Nephron (organoid): ENCODE results near the gene ADAMTS2.

Experiments
- H3K27ac Mint-ChIP-seq, 3 experiments: 2 replicates each; pipeline ENCODE4 v1.8.0; 2020; ENCODE audit warnings: mixed read lengths in 3 of 3, mild to moderate bottlenecking in 2 of 3, moderate library complexity in 1 of 3
- H3K27me3 Mint-ChIP-seq: 2 replicates; pipeline ENCODE4 v1.8.0; 2021; ENCODE audit warnings: low read depth, mild to moderate bottlenecking, moderate library complexity, mixed read lengths
- H3K36me3 Mint-ChIP-seq: 2 replicates; pipeline ENCODE4 v1.8.0; 2020; ENCODE audit warnings: low read depth, mixed read lengths
- H3K4me1 Mint-ChIP-seq: 2 replicates; pipeline ENCODE4 v1.8.0; 2020; ENCODE audit warnings: mixed read lengths
- H3K4me3 Mint-ChIP-seq, 3 experiments: 2 replicates each; pipeline ENCODE4 v1.8.0; 2020; ENCODE audit warnings: mild to moderate bottlenecking in 3 of 3, mixed read lengths in 3 of 3, moderate library complexity in 2 of 3
- H3K9me3 Mint-ChIP-seq: 2 replicates; pipeline ENCODE4 v1.8.0; 2020; ENCODE audit warnings: mixed read lengths
- CTCF ChIP-seq, 3 experiments: fragments of 200-600 bp; sonication (generic); IDR thresholded peaks; one replicate each; pipeline ENCODE4 v1.5.0; 2021; ENCODE audit warnings: antibody characterized with exemption in 3 of 3; ENCODE audit not compliant: unreplicated experiment in 3 of 3

The ADAMTS2 gene

GRCh38 chr5:179297486-179298180 lies 47.6 kb downstream of the ADAMTS2 start:
- peaks cover 9% of the 10 kb centered on the region for H3K27me3 Mint-ChIP-seq
- H3K4me3 Mint-ChIP-seq = no peak overlapping the region
- peaks cover 14% of the 10 kb centered on the region for H3K9me3 Mint-ChIP-seq
- H3K27ac Mint-ChIP-seq = peak overlapping the region in 2 of 3 experiments; percentile 65 to 67
- H3K36me3 Mint-ChIP-seq = no peaks in the 10 kb centered on the region
- H3K4me1 Mint-ChIP-seq = peaks cover 63% of the 10 kb centered on the region
- no peak for TF ChIP-seq CTCF (IDR thresholded peaks at IDR 0.05; ENCODE audit: unreplicated experiment in 3 of 3)

- Mint-ChIP-seq H3K4me3 (no peak overlapping the region), H3K27ac (peak overlapping the region in 2 of 3 experiments; percentile 2 to 65), H3K27me3 (peaks cover 9% of the 10 kb centered on the region), H3K4me1 (peaks cover 60% of the 10 kb centered on the region), H3K36me3 (no peaks in the 10 kb centered on the region), H3K9me3 (peaks cover 14% of the 10 kb centered on the region)
- no peak for TF ChIP-seq CTCF (IDR thresholded peaks at IDR 0.05; ENCODE audit: unreplicated experiment in 3 of 3)
Observed at GRCh38 chr5:179297026-179297425, 48.2 kb downstream of the ADAMTS2 start.

GRCh38 chr5:179296150-179296821 lies 49.0 kb downstream of the ADAMTS2 start:
- H3K27ac Mint-ChIP-seq = peak overlapping the region in 2 of 3 experiments; percentile 2 to 65
- H3K4me1 Mint-ChIP-seq = peaks cover 56% of the 10 kb centered on the region
- peaks cover 14% of the 10 kb centered on the region for H3K9me3 Mint-ChIP-seq
- no peaks in the 10 kb centered on the region for H3K36me3 Mint-ChIP-seq
- TF ChIP-seq CTCF (IDR thresholded peaks at IDR 0.05; ENCODE audit: unreplicated experiment in 3 of 3) = no peak
- H3K27me3 Mint-ChIP-seq = peaks cover 9% of the 10 kb centered on the region
- H3K4me3 Mint-ChIP-seq = peak overlapping the region in 1 of 3 experiments; percentile 32

- H3K27ac Mint-ChIP-seq = peak overlapping the region in 1 of 3 experiments; percentile 65
- no peak for TF ChIP-seq CTCF (IDR thresholded peaks at IDR 0.05; ENCODE audit: unreplicated experiment in 3 of 3)
- peaks cover 9% of the 10 kb centered on the region for H3K27me3 Mint-ChIP-seq
- H3K4me3 Mint-ChIP-seq = no peak overlapping the region
- peaks cover 51% of the 10 kb centered on the region for H3K4me1 Mint-ChIP-seq
- peaks cover 14% of the 10 kb centered on the region for H3K9me3 Mint-ChIP-seq
- H3K36me3 Mint-ChIP-seq = no peaks in the 10 kb centered on the region
Observed at GRCh38 chr5:179295778-179296149, 49.5 kb downstream of the ADAMTS2 start.

- Mint-ChIP-seq H3K27ac (peak overlapping the region in 2 of 3 experiments; percentile 65 to 80), H3K27me3 (peaks cover 9% of the 10 kb centered on the region), H3K4me1 (peaks cover 47% of the 10 kb centered on the region), H3K36me3 (no peaks in the 10 kb centered on the region), H3K4me3 (no peak overlapping the region), H3K9me3 (peaks cover 10% of the 10 kb centered on the region)
- no peak for TF ChIP-seq CTCF (IDR thresholded peaks at IDR 0.05; ENCODE audit: unreplicated experiment in 3 of 3)
Observed at GRCh38 chr5:179294891-179295777, 50.1 kb downstream of the ADAMTS2 start.
